Activated CD4-positive, alpha-beta T cell treated with anti-CD3 and anti-CD28 coated beads for 36 hours (primary cell): ENCODE data around the gene FGR. TPM values are rescaled to one million over a fixed set of nuclear protein-coding genes. Genes with fewer than 3 reads are reported as not detected.
A peak's percentile ranks its signal among the peaks of the same experiment; 100 is the strongest.
"Not testable (repeated sequence)": the region's sequence is repeated elsewhere in the genome, so short reads cannot be mapped to it uniquely, and the experiment has no call there.

Experiments
- ATAC-seq: fragments of 200-7000 bp; cut with Tn5 transposase; one replicate; pipeline ENCODE4 v1.10.0; 2021; ENCODE audit warnings: mild to moderate bottlenecking, moderate library complexity
- CTCF ChIA-PET: fragments of 350-600 bp; sonication (Branson Sonifier 250); formaldehyde crosslinking; loops from one replicate; lab custom pipeline; 2021; ENCODE audit warnings: antibody characterized with exemption; lab: Charles Lee
- POLR2A ChIA-PET: fragments of 350-600 bp; sonication (Branson Sonifier 250); formaldehyde crosslinking; loops from one replicate; lab custom pipeline; 2021; ENCODE audit warnings: antibody characterized with exemption, inconsistent platforms; lab: Charles Lee
- DNase-seq: peaks from one replicate; pipeline ENCODE4 v3.0.0-alpha.2; 2020
- H3K27ac Mint-ChIP-seq: one replicate; pipeline ENCODE4 v1.8.0; 2021; ENCODE audit warnings: mixed read lengths
- H3K27me3 Mint-ChIP-seq: one replicate; pipeline ENCODE4 v1.8.0; 2021; ENCODE audit warnings: mixed read lengths
- H3K36me3 Mint-ChIP-seq: one replicate; pipeline ENCODE4 v1.8.0; 2021; ENCODE audit warnings: low read depth, mixed read lengths
- H3K4me1 Mint-ChIP-seq: one replicate; pipeline ENCODE4 v1.8.0; 2021; ENCODE audit warnings: mixed read lengths
- H3K4me3 Mint-ChIP-seq: one replicate; pipeline ENCODE4 v1.8.0; 2021; ENCODE audit warnings: mild to moderate bottlenecking, moderate library complexity, mixed read lengths
- H3K9me3 Mint-ChIP-seq: one replicate; pipeline ENCODE4 v1.8.0; 2021; ENCODE audit warnings: low read depth, mixed read lengths
- intact Hi-C, 2 experiments: fragments of 100-400 bp; cut with DNase I in 1 of 2; cut with micrococcal nuclease in 1 of 2; formaldehyde crosslinking; loops; one replicate each; pipeline versions ENCODE4 v1.14.2 to v1.15.1; 2022 to 2024; cut with DNase I, micrococcal nuclease
- total RNA-seq, 2 experiments: library from RNA; stranded (reverse); gene quantifications; one replicate each; pipeline ENCODE4 v1.2.3, GENCODE V29; 2021

The FGR gene
- total RNA-seq, 2 experiments from 2014 or later: 0.11 TPM; not detected in 1

DNA sequence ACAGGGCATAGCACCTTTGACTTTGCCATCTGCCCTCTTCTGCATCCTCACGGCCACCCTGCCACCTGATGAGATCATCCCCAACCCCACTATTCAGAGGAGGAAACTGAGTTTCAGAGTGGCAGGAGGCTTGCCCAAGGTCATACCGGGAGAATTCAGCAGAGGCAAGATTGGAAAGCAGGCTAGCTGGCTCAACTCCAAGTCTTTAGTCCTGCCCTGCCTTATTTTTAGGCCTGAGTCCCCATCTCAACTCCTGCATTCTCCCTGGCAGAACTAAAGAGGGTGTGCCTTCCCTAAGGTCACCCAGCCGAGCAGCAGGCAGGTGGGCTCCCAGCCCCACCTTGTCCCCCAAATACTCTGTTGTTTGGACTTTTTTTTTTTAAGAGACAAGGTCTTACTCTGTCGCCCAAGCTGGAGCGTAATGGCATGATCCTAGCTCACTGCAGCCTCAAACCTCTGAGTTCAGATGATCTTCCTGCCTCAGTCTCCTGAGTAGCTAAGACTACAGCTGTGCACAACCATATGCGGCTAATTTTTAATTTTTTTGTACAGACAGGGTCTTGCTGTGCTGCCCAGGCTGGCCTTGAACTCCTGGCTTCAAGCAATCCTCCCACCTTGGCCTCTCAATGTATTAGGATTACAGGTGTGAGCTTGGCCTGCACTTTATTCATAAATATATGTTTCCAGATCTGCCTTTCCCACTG, 13.8 kb upstream of the FGR start:
- H3K36me3 Mint-ChIP-seq: no peaks in the 10 kb centered on the region
- H3K9me3 Mint-ChIP-seq: no peaks in the 10 kb centered on the region
- peaks cover 21% of the 10 kb centered on the region for H3K4me1 Mint-ChIP-seq
- ChIA-PET POLR2A (no interaction called here), CTCF (interaction anchor here (0.6 to 2.8 kb wide), 6 partner anchors 10 to 1700 kb away, joined by 3 to 15 read pairs (median 4); partner anchors contain the start of gene IFI6)
- DNase-seq (no peak), ATAC-seq (no peak)
- no peak overlapping the region for H3K4me3 Mint-ChIP-seq
- no peak overlapping the region for H3K27ac Mint-ChIP-seq
- no peaks in the 10 kb centered on the region for H3K27me3 Mint-ChIP-seq
- intact Hi-C loops: no loop called here

- ATAC-seq (no peak), DNase-seq (no peak)
- Mint-ChIP-seq H3K36me3 (no peaks in the 10 kb centered on the region), H3K27me3 (no peaks in the 10 kb centered on the region), H3K4me3 (no peak overlapping the region), H3K9me3 (no peaks in the 10 kb centered on the region), H3K27ac (no peak overlapping the region), H3K4me1 (peaks cover 26% of the 10 kb centered on the region)
- ChIA-PET CTCF (interaction anchor here (1.3 to 1.7 kb wide), 4 partner anchors 11 to 252 kb away, joined by 3 to 6 read pairs (median 4); no protein-coding TSS in a partner anchor), POLR2A (interaction anchor here (0.5 kb wide), 1 partner anchor 19 kb away, joined by 6 read pairs; no protein-coding TSS in a partner anchor)
- intact Hi-C loops: no loop called here
These were observed 12.3 kb upstream of the FGR start for GRCh38 chr1:27647328-27647727.

DNA sequence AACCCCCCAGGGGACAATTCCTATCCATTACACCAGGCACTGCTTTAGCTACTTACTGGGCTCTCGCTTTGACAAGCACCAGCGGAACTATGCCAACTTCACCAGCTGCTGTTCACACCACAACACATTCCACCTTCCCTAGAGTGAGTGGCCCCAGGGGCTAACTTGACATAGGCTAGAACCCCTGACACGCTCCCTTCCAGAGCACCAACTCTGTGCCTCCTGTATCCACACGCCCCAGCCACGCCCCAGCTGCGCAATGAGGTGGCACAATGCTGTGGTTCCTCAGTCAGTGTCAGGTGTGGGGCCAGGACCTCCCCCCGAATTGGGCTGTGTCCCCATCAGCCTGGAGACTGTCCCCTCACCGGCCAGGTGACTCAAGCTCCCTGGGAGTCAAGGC, 11.7 kb upstream of the FGR start:
- ATAC-seq: no peak
- Mint-ChIP-seq H3K27me3 (no peaks in the 10 kb centered on the region), H3K4me1 (peaks cover 24% of the 10 kb centered on the region), H3K36me3 (no peaks in the 10 kb centered on the region), H3K9me3 (no peaks in the 10 kb centered on the region), H3K27ac (no peak overlapping the region), H3K4me3 (no peak overlapping the region)
- CTCF ChIA-PET: interaction anchor here (0.7 to 1.6 kb wide), 4 partner anchors 12 to 40 kb away, joined by 4 to 6 read pairs (median 6); partner anchors contain the start of gene IFI6
- intact Hi-C loops: no loop called here
- POLR2A ChIA-PET: no interaction called here
- DNase-seq: no peak

- H3K27me3 Mint-ChIP-seq: no peaks in the 10 kb centered on the region
- H3K4me1 Mint-ChIP-seq: peaks cover 15% of the 10 kb centered on the region
- H3K36me3 Mint-ChIP-seq: no peaks in the 10 kb centered on the region
- DNase-seq (no peak), ATAC-seq (no peak)
- ChIA-PET POLR2A (no interaction called here), CTCF (interaction anchor here (0.7 to 1.3 kb wide), 4 partner anchors 18 to 41 kb away, joined by 4 to 6 read pairs (median 4); partner anchors contain the start of genes AHDC1 and IFI6)
- intact Hi-C loops: no loop called here
- no peak overlapping the region for H3K4me3 Mint-ChIP-seq
- H3K27ac Mint-ChIP-seq: no peak overlapping the region
- H3K9me3 Mint-ChIP-seq: no peaks in the 10 kb centered on the region
These were observed 10.1 kb upstream of the FGR start for GRCh38 chr1:27645071-27645415.

- Mint-ChIP-seq H3K9me3 (no peaks in the 10 kb centered on the region), H3K4me1 (peaks cover 13% of the 10 kb centered on the region), H3K4me3 (no peak overlapping the region), H3K27ac (no peak overlapping the region), H3K36me3 (no peaks in the 10 kb centered on the region), H3K27me3 (no peaks in the 10 kb centered on the region)
- ATAC-seq (no peak), DNase-seq (no peak)
- ChIA-PET POLR2A (no interaction called here), CTCF (interaction anchor here (0.7 to 1.7 kb wide), 9 partner anchors 8 to 257 kb away, joined by 3 to 9 read pairs (median 4); partner anchors contain the start of genes AHDC1 and IFI6)
- intact Hi-C loops: loop anchor here (1.0 kb wide), 1 partner anchor 19 kb away; no protein-coding TSS in a partner anchor
These were observed 9.5 kb upstream of the FGR start for GRCh38 chr1:27644369-27645070.

GRCh38 chr1:27643600-27644368, 8.8 kb upstream of the FGR start:
- Mint-ChIP-seq H3K9me3 (no peaks in the 10 kb centered on the region), H3K27ac (no peak overlapping the region), H3K4me1 (peaks cover 13% of the 10 kb centered on the region), H3K4me3 (no peak overlapping the region), H3K27me3 (no peaks in the 10 kb centered on the region), H3K36me3 (no peaks in the 10 kb centered on the region)
- ATAC-seq (peak; percentile 99), DNase-seq (peak; percentile 82)
- intact Hi-C loops: loop anchor here (1.0 kb wide), 1 partner anchor 20 kb away; no protein-coding TSS in a partner anchor
- POLR2A ChIA-PET: no interaction called here
- CTCF ChIA-PET: interaction anchor here (0.6 to 1.7 kb wide), 14 partner anchors 9 to 466 kb away, joined by 3 to 9 read pairs (median 4); partner anchors contain the start of genes AHDC1 and IFI6

DNA sequence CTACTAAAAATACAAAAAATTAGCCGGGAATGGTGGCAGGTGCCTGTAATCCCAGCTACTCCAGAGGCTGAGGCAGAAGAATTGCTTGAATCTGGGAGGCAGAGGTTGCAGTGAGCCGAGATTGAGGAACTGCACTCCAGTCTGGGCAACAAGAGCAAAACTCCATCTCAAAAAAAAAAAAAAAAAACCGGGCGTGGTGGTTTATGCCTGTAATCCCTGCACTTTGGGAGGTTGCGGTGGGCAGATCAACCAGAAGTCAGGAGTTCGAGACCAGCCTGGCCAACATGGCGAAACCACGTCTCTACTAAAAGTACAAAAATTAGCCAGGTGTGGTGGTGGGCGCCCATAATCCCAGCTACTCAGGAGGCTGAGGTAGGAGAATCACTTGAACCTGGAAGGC, 5.5 kb upstream of the FGR start:
- intact Hi-C loops, H3K27ac Mint-ChIP-seq, H3K9me3 Mint-ChIP-seq, ATAC-seq, H3K36me3 Mint-ChIP-seq, DNase-seq, POLR2A ChIA-PET, H3K27me3 Mint-ChIP-seq, H3K4me3 Mint-ChIP-seq: not testable (repeated sequence)
- CTCF ChIA-PET: interaction anchor here (0.7 to 2.2 kb wide), 6 partner anchors 10 to 224 kb away, joined by 3 to 7 read pairs (median 4); partner anchors contain the start of gene IFI6
- peaks cover 29% of the 10 kb centered on the region for H3K4me1 Mint-ChIP-seq

DNA sequence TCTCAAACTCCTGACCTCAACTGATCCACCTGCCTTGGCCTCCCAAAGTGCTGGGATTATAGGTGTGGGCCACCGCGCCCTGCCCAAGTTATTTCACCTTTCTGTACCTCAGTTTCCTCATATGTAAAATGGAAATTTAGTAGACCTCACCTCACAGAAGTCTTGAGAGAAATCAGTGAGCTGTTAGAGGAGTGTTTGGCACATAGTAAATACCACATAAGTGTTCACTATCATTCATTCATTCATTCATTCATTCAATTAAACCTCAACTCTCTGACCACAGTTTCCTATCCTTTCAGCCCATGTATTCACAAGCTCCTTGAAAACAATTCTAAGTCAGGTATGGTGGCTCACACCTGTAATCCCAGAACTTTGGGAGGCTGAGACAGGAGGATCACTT, 3.8 kb upstream of the FGR start:
- H3K4me3 Mint-ChIP-seq: no peak overlapping the region
- H3K27me3 Mint-ChIP-seq: no peaks in the 10 kb centered on the region
- no peak for DNase-seq
- ChIA-PET POLR2A (no interaction called here), CTCF (interaction anchor here (0.9 to 1.9 kb wide), 4 partner anchors 11 to 31 kb away, joined by 3 to 5 read pairs (median 4); no protein-coding TSS in a partner anchor)
- no peaks in the 10 kb centered on the region for H3K9me3 Mint-ChIP-seq
- no peak for ATAC-seq
- no peak overlapping the region for H3K27ac Mint-ChIP-seq
- intact Hi-C loops: no loop called here
- no peaks in the 10 kb centered on the region for H3K36me3 Mint-ChIP-seq
- H3K4me1 Mint-ChIP-seq: peaks cover 31% of the 10 kb centered on the region

DNA sequence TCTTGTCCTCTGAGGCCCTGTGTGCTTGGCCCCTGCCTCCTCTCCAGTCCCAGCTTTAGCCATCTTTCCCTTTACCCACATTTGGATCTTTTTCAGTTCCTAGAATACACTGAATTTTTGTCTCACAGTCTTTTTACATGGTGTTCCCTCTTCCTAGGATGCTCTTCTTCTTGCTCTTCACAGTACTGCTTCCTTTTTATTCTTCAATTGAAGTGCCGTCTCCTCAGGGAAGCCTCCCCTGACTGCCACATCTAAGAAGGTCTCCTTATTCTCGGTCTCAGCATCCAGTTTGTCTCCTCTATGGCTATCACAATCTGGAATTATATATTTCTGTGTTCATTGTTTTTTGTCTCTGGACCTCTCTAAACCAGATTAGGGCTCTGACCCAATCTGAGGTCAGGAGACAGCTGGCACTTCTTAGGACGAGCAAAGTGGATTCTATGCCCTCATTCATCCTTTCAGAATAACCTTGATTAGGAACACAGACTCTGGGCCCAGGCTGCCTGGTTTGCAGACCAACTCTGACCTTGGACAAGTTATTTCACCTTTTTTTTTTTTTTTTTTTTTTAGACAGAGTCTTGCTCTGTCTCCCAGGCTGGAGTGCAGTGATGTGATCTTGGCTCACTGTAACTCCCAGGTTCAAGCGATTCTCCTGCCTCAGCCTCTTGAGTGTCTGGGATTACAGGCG, 3.2 kb upstream of the FGR start:
- Mint-ChIP-seq H3K9me3 (no peaks in the 10 kb centered on the region), H3K36me3 (no peaks in the 10 kb centered on the region), H3K27ac (peak overlapping the region; percentile 1), H3K4me3 (no peak overlapping the region), H3K27me3 (no peaks in the 10 kb centered on the region), H3K4me1 (peaks cover 32% of the 10 kb centered on the region)
- ATAC-seq (no peak), DNase-seq (no peak)
- ChIA-PET POLR2A (interaction anchor here (0.7 kb wide), 1 partner anchor 130 kb away, joined by 3 read pairs; no protein-coding TSS in a partner anchor), CTCF (interaction anchor here (0.9 to 1.9 kb wide), 4 partner anchors 12 to 31 kb away, joined by 3 to 5 read pairs (median 4); no protein-coding TSS in a partner anchor)
- intact Hi-C loops: no loop called here

DNA sequence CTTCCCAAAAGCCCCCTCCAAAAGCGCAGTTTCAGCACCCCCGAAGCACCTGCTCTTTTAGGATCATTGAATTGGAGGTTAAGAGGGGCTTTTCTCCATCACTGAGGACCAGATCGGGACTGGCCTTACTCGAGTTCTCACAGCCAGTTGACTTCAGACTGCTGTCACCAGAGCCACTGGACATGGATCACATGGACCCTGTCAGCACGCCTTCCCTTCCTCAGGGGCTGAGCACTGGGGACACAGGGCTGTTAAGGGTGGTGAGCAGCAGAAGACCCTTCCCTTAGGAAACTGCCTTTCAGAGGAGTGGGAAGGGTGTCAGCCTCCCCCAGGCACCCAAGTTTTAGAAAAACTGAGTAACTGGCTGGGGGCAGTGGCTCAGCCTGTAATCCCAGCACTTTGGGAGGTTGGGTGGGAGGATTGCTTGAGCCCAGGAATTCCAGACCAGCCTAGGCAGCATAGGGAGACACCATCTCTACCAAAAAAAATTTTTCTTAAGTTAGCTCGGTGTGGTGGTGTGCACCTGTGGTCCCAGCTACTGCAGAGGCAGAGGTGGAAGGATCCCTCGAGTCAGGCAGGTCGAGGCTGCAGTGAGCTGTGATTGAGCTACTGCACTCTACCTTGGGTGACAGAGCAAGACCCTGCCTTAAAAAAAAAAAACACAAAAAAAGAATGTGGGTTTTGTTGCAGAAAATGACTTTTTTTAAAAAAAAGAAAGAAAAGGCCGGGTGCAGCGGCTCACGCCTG, 584 bp upstream of the FGR start:
- Mint-ChIP-seq H3K27ac (no peak overlapping the region), H3K9me3 (no peaks in the 10 kb centered on the region), H3K36me3 (no peaks in the 10 kb centered on the region), H3K27me3 (no peaks in the 10 kb centered on the region), H3K4me1 (peaks cover 58% of the 10 kb centered on the region), H3K4me3 (no peak overlapping the region)
- ChIA-PET POLR2A (interaction anchor here (0.7 to 0.8 kb wide), 2 partner anchors 275 to 1800 kb away, joined by 3 to 4 read pairs; no protein-coding TSS in a partner anchor), CTCF (interaction anchor here (1.2 kb wide), 1 partner anchor 27 kb away, joined by 4 read pairs; no protein-coding TSS in a partner anchor)
- ATAC-seq (no peak), DNase-seq (no peak)
- intact Hi-C loops: loop anchor here in 1 of 2 experiments (2.0 kb wide), 2 partner anchors 21 to 27 kb away; no protein-coding TSS in a partner anchor
